DOHH2 (cell line): Measurements from ENCODE around the gene ZNF142.
A peak's percentile ranks its signal among the peaks of the same experiment; 100 is the strongest.

Experiments used
- H3F3A ChIP-seq: fragments of 200-600 bp; sonication (generic), shearing (Covaris generic); 2 replicates; pipeline ENCODE4 v1.6.0; 2016; ENCODE audit warnings: antibody characterized with exemption, mild to moderate bottlenecking; ENCODE audit not compliant: control insufficient read depth, insufficient read depth
- H3K27ac ChIP-seq: fragments of 200-600 bp; sonication (generic); 2 replicates; pipeline ENCODE4 v1.5.1; 2014; ENCODE audit warnings: low read depth, mild to moderate bottlenecking, low read length, moderate library complexity
- H3K27me3 ChIP-seq: fragments of 200-600 bp; sonication (generic); 2 replicates; pipeline ENCODE4 v1.6.1; 2014; ENCODE audit warnings: mild to moderate bottlenecking, low read length, mixed read lengths; ENCODE audit not compliant: control insufficient read depth
- H3K36me3 ChIP-seq: fragments of 200-600 bp; sonication (generic); 2 replicates; pipeline ENCODE4 v1.6.1; 2014; ENCODE audit warnings: mild to moderate bottlenecking, low read length, moderate library complexity, mixed read lengths; ENCODE audit not compliant: control insufficient read depth
- H3K4me1 ChIP-seq: fragments of 200-600 bp; sonication (generic); 2 replicates; pipeline ENCODE4 v1.6.1; 2014; ENCODE audit warnings: mild to moderate bottlenecking, low read length, mixed read lengths; ENCODE audit not compliant: control insufficient read depth
- H3K4me2 ChIP-seq: fragments of 200-600 bp; sonication (generic); 2 replicates; pipeline ENCODE4 v1.6.0; 2014; ENCODE audit warnings: mild to moderate bottlenecking, low read length, moderate library complexity
- H3K4me3 ChIP-seq: fragments of 200-600 bp; sonication (generic); 2 replicates; pipeline ENCODE4 v1.5.1; 2014; ENCODE audit warnings: mild to moderate bottlenecking, low read length, mixed read lengths
- H3K79me2 ChIP-seq: fragments of 200-600 bp; sonication (generic); 2 replicates; pipeline ENCODE4 v1.6.1; 2014; ENCODE audit warnings: mild to moderate bottlenecking, low read length, mixed read lengths; ENCODE audit not compliant: control insufficient read depth
- H3K9me2 ChIP-seq: fragments of 200-600 bp; sonication (generic); replicated peaks from 2 replicates; pipeline ENCODE4 v1.6.1; 2014; ENCODE audit warnings: mild to moderate bottlenecking, low read length, mixed read lengths; ENCODE audit not compliant: control insufficient read depth
- H3K9me3 ChIP-seq: fragments of 200-600 bp; sonication (generic); 2 replicates; pipeline ENCODE4 v1.6.1; 2014; ENCODE audit warnings: antibody characterized with exemption, low read length, mixed read lengths; ENCODE audit not compliant: control insufficient read depth, insufficient read depth
- H4K20me1 ChIP-seq: fragments of 200-600 bp; sonication (generic); 2 replicates; pipeline ENCODE4 v1.6.0; 2014; ENCODE audit warnings: low read depth, mild to moderate bottlenecking, antibody characterized with exemption, low read length, moderate library complexity; ENCODE audit not compliant: control insufficient read depth, insufficient read depth
- CTCF ChIP-seq: fragments of 200-600 bp; sonication (generic); IDR thresholded peaks from one replicate; pipeline ENCODE4 v1.5.1; 2014; ENCODE audit warnings: antibody characterized with exemption, mild to moderate bottlenecking, low read depth, low read length; ENCODE audit not compliant: poor library complexity, severe bottlenecking
- EZH2phosphoT487 ChIP-seq: fragments of 200-600 bp; sonication (generic); IDR thresholded peaks from 2 replicates; pipeline ENCODE4 v1.6.1; 2017; ENCODE audit warnings: borderline replicate concordance, mild to moderate bottlenecking, antibody characterized with exemption, low read length, moderate library complexity, mixed read lengths

ZNF142 gene

GRCh38 chr2:218626369-218626768 is 33.1 kb downstream of the ZNF142 start:
- Histone ChIP-seq H3K9me3 (no peaks in the 10 kb centered on the region), H3K4me2 (no peak overlapping the region), H3K9me2 (no peaks in the 10 kb centered on the region), H3K27ac (no peak overlapping the region), H3K4me1 (peaks cover 11% of the 10 kb centered on the region), H3K4me3 (no peak overlapping the region), H3K79me2 (no peaks in the 10 kb centered on the region), H3F3A (no peaks in the 10 kb centered on the region), H4K20me1 (no peaks in the 10 kb centered on the region), H3K36me3 (no peaks in the 10 kb centered on the region), H3K27me3 (no peaks in the 10 kb centered on the region)
- no peak for TF ChIP-seq EZH2phosphoT487
- no peak for TF ChIP-seq CTCF

DNA sequence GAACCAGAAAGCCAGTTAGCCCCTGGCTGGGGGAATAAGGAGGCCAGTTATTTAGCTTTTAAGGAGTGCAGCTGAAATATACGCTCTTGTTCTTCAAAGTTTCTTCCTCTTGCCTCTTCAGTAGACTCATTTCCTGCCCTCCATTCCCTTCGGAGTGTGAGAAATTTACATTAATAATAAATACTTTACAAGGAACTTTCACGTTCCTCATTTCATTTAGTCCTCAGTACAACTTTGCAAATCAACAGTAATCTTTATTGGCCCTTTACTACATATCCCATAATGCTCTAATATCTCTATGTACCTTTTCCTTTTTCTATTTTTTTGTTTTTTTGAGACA is 36.1 kb downstream of the ZNF142 start:
- H3K4me2 ChIP-seq: peak overlapping the region; percentile 34
- no peaks in the 10 kb centered on the region for H3K36me3 ChIP-seq
- H3K27ac ChIP-seq: no peak overlapping the region
- no peak overlapping the region for H3K4me3 ChIP-seq
- H3K4me1 ChIP-seq: peaks cover 11% of the 10 kb centered on the region
- H3F3A ChIP-seq: no peaks in the 10 kb centered on the region
- no peaks in the 10 kb centered on the region for H4K20me1 ChIP-seq
- no peaks in the 10 kb centered on the region for H3K27me3 ChIP-seq
- H3K9me2 ChIP-seq: no peaks in the 10 kb centered on the region
- TF ChIP-seq EZH2phosphoT487: no peak
- no peak for TF ChIP-seq CTCF
- H3K9me3 ChIP-seq: no peaks in the 10 kb centered on the region
- H3K79me2 ChIP-seq: no peaks in the 10 kb centered on the region

- Histone ChIP-seq H3K4me1 (peaks cover 11% of the 10 kb centered on the region), H3K79me2 (no peaks in the 10 kb centered on the region), H3K36me3 (no peaks in the 10 kb centered on the region), H3K9me3 (no peaks in the 10 kb centered on the region), H3F3A (no peaks in the 10 kb centered on the region), H3K4me2 (peak overlapping the region; percentile 34), H3K27ac (no peak overlapping the region), H3K4me3 (no peak overlapping the region), H4K20me1 (no peaks in the 10 kb centered on the region), H3K9me2 (no peaks in the 10 kb centered on the region), H3K27me3 (no peaks in the 10 kb centered on the region)
- no peak for TF ChIP-seq EZH2phosphoT487
- no peak for TF ChIP-seq CTCF
Observed at GRCh38 chr2:218622606-218623365, 36.6 kb downstream of the ZNF142 start.
